ENCODE measurements around the gene RAD54L. TPM values are rescaled to one million over a fixed set of nuclear protein-coding genes. Genes with fewer than 3 reads are reported as not detected.
A peak's percentile ranks its signal among the peaks of the same experiment; 100 is the strongest.

Gene RAD54L
- total RNA-seq, 4 donors from 2014 or later: 1.2 TPM; not detected in 3

GRCh38 chr1:46204406-46204742, 43.2 kb upstream of the RAD54L start:
- Histone ChIP-seq H3K4me3 (peak overlapping the region; percentile 81 to 88 (median 85)), H3K9me3 (no peaks in the 10 kb centered on the region), H3K27me3 (no peaks in the 10 kb centered on the region), H3K4me1 (peaks cover 30 to 45% (median 39%) of the 10 kb centered on the region in 4 donors), H3K36me3 (peaks cover 0 to 11% (median 7%) of the 10 kb centered on the region in 4 donors), H3K27ac (replicated peaks in 1 of 4) (peak overlapping the region; percentile 87 to 90 (median 88))
- TF ChIP-seq POLR2A (IDR thresholded peaks at IDR 0.05; ENCODE audit: low read depth) (no peak), POLR2AphosphoS5 (IDR thresholded peaks at IDR 0.05) (no peak), EP300 (IDR thresholded peaks at IDR 0.05) (no peak), CTCF (IDR thresholded peaks at IDR 0.05) (no peak)
- intact Hi-C loops (cut with DNase I): no loop called here
- DNase-seq (ENCODE audit: extremely low spot score): no peak
- WGBS: 17% methylated on average over 4 of the region's 5 CpGs

- Histone ChIP-seq H3K27me3 (no peaks in the 10 kb centered on the region), H3K4me1 (peaks cover 28 to 44% (median 39%) of the 10 kb centered on the region in 4 donors), H3K36me3 (peaks cover 0 to 11% (median 7%) of the 10 kb centered on the region in 4 donors), H3K4me3 (peak overlapping the region in 2 of 4 donors; percentile 82 to 88), H3K27ac (replicated peaks in 1 of 4) (peak overlapping the region; percentile 24 to 90 (median 87)), H3K9me3 (no peaks in the 10 kb centered on the region)
- TF ChIP-seq CTCF (IDR thresholded peaks at IDR 0.05) (no peak), EP300 (IDR thresholded peaks at IDR 0.05) (no peak), POLR2AphosphoS5 (IDR thresholded peaks at IDR 0.05) (no peak), POLR2A (IDR thresholded peaks at IDR 0.05; ENCODE audit: low read depth) (no peak)
- intact Hi-C loops (cut with DNase I): no loop called here
- WGBS: 68% methylated on average over 3 of the region's 3 CpGs
- no peak for DNase-seq (ENCODE audit: extremely low spot score)
These were observed 42.4 kb upstream of the RAD54L start for GRCh38 chr1:46205141-46205540.

GRCh38 chr1:46205791-46206190, 41.8 kb upstream of the RAD54L start:
- no peak for TF ChIP-seq POLR2A (IDR thresholded peaks at IDR 0.05; ENCODE audit: low read depth)
- no peak for TF ChIP-seq CTCF (IDR thresholded peaks at IDR 0.05)
- no peak for TF ChIP-seq EP300 (IDR thresholded peaks at IDR 0.05)
- TF ChIP-seq POLR2AphosphoS5 (IDR thresholded peaks at IDR 0.05): no peak
- Histone ChIP-seq H3K4me1 (peaks cover 28 to 44% (median 39%) of the 10 kb centered on the region in 4 donors), H3K9me3 (no peaks in the 10 kb centered on the region), H3K27me3 (no peaks in the 10 kb centered on the region), H3K36me3 (peaks cover 0 to 11% (median 7%) of the 10 kb centered on the region in 4 donors), H3K27ac (replicated peaks in 1 of 4) (peak overlapping the region; percentile 24 to 90 (median 56)), H3K4me3 (no peak overlapping the region)
- 55% methylated on average over 3 of the region's 3 CpGs for WGBS
- no peak for DNase-seq (ENCODE audit: extremely low spot score)
- intact Hi-C loops (cut with DNase I): no loop called here

GRCh38 chr1:46206399-46206798, 41.2 kb upstream of the RAD54L start:
- no peaks in the 10 kb centered on the region for H3K9me3 ChIP-seq
- peaks cover 0 to 11% (median 7%) of the 10 kb centered on the region in 4 donors for H3K36me3 ChIP-seq
- no peak overlapping the region for H3K4me3 ChIP-seq
- peak overlapping the region in 2 of 4 donors; percentile 24 to 87 for H3K27ac ChIP-seq (replicated peaks in 1 of 4)
- peaks cover 28 to 44% (median 39%) of the 10 kb centered on the region in 4 donors for H3K4me1 ChIP-seq
- WGBS: 95% methylated on average over 2 of the region's 2 CpGs
- TF ChIP-seq POLR2A (IDR thresholded peaks at IDR 0.05; ENCODE audit: low read depth): no peak
- no peak for TF ChIP-seq CTCF (IDR thresholded peaks at IDR 0.05)
- no peak for TF ChIP-seq POLR2AphosphoS5 (IDR thresholded peaks at IDR 0.05)
- TF ChIP-seq EP300 (IDR thresholded peaks at IDR 0.05): no peak
- no peaks in the 10 kb centered on the region for H3K27me3 ChIP-seq
- DNase-seq (ENCODE audit: extremely low spot score): no peak
- intact Hi-C loops (cut with DNase I): no loop called here

GRCh38 chr1:46210561-46210960, 37.0 kb upstream of the RAD54L start:
- H3K36me3 ChIP-seq: peaks cover 0 to 11% (median 7%) of the 10 kb centered on the region in 4 donors
- intact Hi-C loops (cut with DNase I): no loop called here
- no peak for TF ChIP-seq CTCF (IDR thresholded peaks at IDR 0.05)
- no peak for TF ChIP-seq POLR2A (IDR thresholded peaks at IDR 0.05; ENCODE audit: low read depth)
- TF ChIP-seq POLR2AphosphoS5 (IDR thresholded peaks at IDR 0.05): no peak
- TF ChIP-seq EP300 (IDR thresholded peaks at IDR 0.05): no peak
- no peak for DNase-seq (ENCODE audit: extremely low spot score)
- no peak overlapping the region for H3K27ac ChIP-seq (replicated peaks in 1 of 4)
- no peak overlapping the region for H3K4me3 ChIP-seq
- H3K27me3 ChIP-seq: no peaks in the 10 kb centered on the region
- no peaks in the 10 kb centered on the region for H3K9me3 ChIP-seq
- peaks cover 9 to 15% (median 13%) of the 10 kb centered on the region in 4 donors for H3K4me1 ChIP-seq
- 81% methylated on average over 3 of the region's 3 CpGs for WGBS

Measured in esophagus muscularis mucosa (tissue), 4 donors.